ENCODE data around the gene GRN.

DNA sequence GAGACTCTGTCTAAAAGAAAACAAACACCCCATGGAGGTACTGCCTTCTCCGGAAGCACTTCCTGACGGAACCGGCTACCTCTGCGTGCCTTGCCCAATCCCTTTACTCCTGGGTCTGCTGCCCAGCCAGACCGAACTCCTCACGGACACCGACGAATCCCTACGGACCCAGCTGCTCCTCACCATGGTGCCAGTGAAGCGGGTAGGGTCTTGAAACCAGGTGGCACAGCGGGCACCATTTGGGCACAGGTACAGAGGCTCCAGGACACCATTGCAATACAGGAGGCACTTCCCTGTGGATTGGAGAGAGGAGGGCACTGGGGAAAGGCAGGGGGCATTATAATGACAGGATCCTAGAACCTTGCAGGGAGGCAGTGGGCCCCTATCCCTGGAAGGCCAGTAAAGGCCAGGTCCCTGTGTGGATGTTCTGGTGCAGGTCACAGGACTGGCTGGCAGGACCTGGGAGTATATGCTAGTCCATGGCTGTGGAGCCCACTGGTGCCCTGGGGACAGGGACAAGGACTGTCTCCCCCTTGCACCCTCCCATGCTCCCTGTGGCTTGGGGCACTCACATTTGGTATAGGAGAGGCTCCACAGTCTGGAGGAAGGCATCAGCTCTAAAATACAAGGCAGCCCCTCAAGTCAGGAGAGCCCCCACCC, 22.7 kb upstream of the GRN start:
- TF ChIP-seq CTCF (IDR thresholded peaks at IDR 0.05; ENCODE audit: insufficient read depth, low read depth, low read length) (no peak), EZH2 (IDR thresholded peaks at IDR 0.05; ENCODE audit: insufficient read depth, low read length) (no peak)

All from astrocyte (in vitro differentiated cells and primary cell).